HG02973 (cell line): ENCODE results near the gene GAP43.

Experiments
- ATAC-seq: cut with Tn5 transposase; IDR thresholded peaks from one replicate; pipeline ENCODE4 v1.9.1; 2021; ENCODE audit warnings: moderate library complexity; ENCODE audit not compliant: unreplicated experiment

GAP43 gene, protein sequence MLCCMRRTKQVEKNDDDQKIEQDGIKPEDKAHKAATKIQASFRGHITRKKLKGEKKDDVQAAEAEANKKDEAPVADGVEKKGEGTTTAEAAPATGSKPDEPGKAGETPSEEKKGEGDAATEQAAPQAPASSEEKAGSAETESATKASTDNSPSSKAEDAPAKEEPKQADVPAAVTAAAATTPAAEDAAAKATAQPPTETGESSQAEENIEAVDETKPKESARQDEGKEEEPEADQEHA

DNA sequence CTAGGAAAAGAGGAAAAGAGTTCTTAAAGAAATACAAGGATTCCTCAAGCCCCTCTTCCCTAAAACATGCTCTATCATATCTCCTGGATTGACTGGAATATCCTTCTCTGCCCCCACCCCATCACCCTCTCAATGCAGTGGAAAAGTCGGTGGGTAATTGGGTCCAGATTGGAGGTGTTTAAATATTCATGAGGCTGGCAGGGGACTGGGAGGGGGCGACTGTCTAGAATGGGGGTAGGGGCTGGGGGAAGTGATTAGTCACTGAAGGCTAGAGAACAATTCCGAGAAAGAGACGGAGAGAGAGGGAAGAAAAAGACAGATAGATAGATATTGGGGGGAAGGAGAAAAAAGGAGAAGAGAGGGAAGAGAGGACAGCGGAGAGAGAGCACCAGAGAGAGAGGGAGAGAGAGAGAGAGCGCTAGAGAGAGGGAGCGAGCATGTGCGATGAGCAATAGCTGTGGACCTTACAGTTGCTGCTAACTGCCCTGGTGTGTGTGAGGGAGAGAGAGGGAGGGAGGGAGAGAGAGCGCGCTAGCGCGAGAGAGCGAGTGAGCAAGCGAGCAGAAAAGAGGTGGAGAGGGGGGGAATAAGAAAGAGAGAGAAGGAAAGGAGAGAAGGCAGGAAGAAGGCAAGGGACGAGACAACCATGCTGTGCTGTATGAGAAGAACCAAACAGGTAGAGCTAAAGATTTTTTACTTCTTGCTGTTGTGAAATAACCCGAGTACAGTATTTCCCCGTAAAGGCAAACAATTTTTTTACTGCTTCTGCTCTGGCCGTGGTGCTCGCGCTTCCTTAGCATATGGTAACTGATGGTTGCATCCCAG, at the start of gene GAP43:
GAP43 (plus strand) TSS at position 467 of the 825 bp plus-strand sequence; CDS start at position 647, 180 bp downstream.
- no peak for ATAC-seq

DNA sequence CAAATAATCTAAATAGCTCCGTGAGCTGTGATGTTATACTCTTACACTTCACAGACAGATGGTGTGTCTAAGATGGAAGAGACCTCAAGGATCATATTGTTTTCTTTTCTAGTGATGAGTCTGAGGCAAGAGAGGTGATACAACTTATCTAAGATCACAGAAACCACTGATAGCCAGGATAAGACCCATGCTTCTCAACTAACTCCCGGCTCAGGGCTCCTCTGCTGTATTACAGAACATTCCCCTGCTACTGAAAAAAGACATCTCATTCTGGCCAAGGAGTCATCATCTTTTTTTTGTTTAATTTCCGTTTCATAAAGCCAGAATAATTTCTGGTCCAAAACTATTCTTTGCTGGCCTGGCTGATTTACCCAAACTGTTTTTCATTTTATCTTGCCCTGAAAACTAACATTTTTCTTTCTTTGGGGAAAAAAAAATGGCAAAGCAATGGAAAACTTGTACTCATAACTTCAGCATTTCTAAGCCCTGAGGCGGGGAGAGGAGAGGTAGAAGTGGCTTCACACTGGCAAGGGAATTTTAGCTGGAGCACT, 46.9 kb upstream of the GAP43 start:
- ATAC-seq, result no peak

DNA sequence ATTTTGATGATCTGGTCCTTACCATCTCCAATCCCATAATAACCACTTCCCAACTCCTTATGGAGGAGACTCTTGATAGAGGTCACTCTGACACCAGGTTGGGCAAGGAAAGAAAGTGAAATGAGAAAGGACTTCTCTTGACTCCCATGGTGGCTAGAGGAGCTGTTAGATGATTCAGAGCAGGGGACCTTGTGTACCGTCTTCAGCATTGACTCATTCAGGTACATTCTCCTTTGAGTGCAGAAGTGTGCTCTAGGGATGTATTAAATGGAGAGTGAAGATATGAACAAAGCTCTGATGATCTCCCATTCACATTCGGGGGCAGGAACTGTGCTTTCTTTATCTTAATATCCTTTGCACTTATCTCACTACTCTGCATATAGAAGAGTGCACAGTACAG, 46.3 kb upstream of the GAP43 start:
- no peak for ATAC-seq

DNA sequence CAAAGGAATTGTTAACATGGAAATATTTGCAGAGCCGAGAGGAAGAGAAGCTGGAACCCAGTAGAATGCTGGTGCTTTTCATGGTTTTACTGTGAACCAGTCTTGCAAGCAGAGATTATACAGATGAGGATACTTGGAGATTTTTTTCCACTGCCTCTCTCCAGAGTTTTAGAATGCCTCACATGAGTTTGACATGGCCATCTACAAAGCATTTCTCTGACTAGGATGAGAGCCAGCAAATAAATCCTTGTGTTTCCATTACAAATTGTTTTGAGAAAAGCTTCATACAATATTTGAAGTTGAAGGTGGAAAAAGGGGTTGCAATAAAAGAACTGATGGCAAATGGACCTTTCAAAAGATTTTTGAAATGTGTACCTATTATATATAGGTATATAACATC, 45.0 kb upstream of the GAP43 start:
- no peak for ATAC-seq

DNA sequence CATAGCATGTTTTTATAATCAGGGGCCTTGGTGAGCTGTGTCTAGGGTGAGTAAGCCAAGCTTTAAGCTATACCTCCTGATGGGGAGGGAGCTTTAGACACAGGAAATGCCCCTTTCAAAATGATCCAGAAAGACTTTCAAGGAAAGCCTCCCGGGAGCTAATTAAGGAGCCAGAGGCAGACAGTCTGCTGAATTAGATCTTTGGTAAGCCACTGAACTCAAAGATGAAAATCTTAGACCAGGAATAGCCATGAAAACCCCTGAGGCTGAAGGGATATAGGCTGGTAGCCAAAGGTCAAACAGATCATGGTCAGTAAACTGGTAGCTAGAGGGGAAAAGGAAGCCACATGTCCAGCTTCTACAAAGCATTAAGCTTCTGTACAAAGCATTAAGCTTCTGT, 42.7 kb upstream of the GAP43 start:
- no peak for ATAC-seq

DNA sequence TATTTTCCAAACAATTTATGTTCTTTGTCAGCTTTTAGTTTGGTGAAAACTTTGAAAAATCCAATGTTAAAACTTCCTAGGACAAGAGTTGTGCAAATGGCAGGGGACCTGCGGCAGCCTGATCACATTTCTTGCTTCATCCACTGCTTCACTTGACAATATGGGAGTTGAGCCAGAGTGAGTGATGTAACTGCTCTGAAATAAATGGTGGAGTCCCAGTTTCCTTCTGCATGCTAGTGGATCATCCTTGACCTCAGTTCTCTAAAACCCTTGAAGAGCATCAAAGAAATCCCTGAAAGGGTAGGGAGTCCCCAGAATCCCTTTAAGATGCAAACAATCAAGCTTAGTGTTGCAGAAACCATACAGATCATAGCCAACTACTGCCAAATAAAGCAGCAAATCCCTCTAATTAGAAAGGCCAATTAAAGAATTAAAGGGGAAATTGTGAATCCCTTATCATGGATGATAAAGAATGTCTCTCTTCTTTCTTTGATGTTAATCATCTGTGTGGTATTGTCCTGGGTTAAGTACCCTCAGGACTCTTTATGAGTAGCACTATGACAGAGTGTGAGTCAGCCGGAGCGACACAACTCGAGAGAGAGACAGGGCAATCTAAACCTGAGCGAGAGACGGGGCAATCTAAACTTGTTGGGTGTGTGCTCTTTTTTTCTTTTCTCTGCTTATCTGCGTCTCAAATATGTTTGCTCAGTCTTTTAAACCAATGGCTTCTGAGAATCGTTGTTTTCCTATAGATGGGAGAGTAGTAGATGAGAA, 41.8 kb upstream of the GAP43 start:
- ATAC-seq, result no peak

DNA sequence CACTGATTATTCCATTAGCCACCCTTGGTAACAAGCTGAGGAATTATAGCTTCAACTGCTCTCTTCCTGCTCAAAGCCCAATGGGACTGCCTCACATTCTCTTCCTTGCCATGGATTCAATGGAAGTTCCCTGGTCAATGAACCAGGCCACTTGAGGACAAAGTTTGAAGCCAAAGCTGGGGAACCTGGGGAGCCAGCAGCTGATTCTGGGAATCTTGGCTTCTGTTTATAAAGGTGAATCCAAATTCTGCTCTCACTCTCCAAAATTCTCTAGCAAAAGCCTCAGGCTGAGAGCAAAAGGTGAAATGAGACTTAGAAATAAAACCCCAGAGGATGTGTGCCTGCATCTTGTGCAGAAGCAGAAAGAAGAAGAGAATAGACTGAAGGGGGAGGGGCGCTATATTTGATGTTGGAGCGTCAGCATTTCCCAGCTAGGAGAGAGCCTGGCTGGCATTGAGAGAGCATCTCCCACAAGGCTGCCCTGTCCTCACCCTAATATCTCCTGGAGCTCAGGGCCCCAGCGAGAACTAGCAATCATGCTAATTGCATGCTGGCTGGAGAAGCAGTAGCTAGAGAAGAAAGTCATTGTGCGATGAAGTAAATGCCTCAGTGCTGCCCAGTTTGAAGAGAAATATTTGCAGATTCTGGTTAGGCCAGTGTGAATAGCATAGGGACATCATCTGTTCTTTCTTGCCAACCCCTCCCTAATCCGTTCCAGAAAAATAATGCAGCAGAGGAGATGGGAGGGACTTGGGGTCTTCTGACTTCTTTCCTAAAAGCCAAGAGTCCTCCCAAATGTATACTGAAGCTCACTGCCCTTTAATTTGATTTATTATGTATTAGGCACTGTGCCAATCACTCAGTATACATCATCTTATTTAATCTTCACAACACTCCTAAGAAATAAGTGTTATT, 34.9 kb upstream of the GAP43 start:
- ATAC-seq, result no peak

DNA sequence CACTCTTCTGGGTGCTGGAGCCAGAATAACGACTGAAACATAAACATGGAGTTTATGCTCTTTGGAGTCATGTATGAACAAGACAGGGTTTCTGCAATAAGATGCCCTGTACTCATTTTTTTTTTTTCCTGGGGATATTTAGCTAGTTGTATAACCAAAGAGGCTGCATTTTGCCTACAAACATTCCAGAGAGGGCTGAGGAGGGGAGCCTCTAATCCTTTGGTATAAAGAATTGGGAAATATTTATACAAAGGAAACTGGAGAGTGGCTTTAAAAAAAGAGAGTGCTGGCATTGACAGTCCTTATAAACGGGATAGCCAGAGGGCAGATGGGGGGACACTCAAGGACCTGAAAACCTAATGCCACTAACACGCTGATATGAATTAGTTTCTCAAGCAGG, 32.4 kb upstream of the GAP43 start:
- ATAC-seq, result no peak

DNA sequence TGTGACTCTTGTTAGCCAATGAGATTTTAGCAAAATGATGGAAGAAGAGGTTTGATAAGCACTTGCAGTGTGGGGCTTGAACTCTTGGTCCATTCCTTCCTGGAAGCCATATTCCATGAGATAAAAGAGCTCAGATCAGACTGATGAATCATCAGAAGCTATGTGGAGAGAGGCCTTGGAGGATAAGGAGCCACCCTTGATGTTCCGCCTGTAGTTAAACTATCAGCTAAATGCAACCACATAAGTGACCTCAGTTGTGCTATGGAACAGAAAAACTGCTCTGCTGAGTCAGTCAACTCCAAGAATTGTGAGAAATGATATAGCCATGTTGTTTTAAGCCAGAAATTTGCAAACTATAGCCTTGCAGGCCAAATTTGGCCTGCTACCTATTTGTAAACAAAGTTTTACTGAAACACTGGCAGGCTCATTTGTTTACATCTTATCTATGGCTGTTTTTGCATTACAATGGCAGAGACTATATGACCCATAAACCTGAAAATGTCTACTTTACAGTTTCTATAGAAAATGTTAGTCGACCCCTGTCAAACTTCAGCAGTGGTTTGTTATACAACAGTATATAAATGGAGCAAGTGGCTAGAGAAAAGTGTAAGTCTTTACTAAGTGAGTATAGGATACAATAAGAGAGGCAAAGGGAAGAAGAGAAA, 27.6 kb upstream of the GAP43 start:
- no peak for ATAC-seq

DNA sequence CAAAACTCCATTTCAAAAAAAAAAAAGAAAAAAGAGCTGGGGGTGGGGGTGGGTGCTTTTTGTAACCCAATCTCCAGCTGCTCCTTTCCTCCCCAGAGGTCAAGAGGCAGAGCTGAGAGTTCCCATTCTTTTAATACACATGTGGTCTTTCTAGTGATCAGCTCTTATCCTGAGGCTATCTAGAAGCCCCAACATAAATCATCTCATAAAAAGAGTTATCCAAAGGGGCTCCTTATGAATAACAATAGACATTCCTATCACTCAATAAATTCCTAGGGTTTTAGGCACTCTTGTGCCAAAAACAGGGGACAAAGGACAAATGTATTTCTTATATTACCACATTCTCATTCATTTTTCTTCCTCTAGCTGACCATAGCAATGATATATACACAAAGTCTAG, 25.1 kb upstream of the GAP43 start:
- no peak for ATAC-seq

DNA sequence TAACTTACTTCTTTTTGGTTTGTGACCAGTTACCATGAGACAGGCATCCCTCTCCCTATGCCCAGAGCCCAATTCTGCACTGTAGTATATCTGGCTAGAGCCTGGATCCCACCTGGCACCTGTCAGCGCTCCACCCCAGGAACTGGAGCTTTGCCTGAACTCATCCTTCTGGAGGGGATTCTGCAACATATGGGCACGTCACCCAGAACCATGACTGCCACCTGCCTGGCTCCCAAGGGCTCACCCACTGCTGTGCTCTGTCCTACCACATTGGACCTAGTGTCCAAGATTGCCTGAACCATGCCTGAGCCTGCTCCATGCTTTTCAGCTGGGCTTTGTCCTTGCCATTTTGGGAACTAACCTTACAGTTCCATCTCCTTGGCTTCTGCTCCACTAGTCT, 21.1 kb upstream of the GAP43 start:
- ATAC-seq, result no peak

DNA sequence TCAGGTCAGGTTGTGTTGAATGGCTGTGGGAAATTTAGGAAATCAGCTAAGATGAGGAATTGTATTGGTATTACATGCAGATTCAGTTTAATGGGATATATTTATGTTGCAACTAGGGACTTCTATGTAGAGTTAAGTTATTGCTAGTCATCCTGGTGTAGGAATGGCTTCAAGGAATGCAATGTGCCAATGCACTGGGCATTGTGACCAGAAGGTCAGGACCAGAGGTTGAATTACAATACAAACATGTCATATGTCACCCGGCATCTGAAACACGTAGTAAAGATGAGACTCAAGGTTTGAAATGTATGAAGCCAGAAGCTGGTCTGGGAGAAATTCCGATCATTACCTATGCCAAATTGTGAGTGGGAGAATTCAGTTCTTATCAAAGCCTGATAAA, 11.7 kb upstream of the GAP43 start:
- ATAC-seq, result no peak

DNA sequence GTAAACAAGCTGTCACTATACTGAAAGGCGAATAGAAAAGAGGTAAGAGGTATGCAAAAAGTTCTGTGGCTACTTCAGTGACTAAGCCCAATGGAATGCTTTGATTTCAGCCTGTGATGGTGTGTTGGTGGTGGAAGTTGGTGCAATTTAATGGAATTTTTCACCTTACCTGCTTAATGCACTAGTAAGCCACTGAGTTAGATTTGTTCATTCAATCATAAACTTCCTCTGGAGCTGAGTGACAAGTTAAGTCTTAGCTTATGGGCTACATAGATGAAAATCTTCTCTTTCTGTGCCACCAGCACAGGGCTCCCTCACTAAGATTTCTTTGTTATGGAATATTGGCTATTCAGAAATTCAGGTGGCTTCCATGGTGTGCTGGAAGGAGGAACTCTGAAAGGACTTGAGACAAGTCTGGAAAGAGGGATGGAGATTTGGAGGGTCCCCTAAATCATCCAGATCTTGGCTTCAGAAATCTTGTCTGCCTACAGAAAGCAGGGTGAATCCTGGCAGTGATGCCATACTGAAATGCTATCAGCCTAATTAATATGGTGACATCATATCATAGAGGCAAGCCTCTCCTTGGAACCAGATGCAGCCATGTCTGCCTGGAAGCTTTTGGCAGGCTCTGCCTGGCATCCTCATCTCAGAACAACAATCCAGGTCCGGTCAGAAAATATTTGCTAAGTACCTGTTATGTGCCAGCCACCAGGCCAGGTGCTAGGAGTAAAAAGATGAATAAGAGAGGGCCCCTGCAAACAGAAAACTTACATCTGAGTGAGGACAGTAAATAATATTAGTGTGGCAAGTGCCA, 8.1 kb upstream of the GAP43 start:
- no peak for ATAC-seq

DNA sequence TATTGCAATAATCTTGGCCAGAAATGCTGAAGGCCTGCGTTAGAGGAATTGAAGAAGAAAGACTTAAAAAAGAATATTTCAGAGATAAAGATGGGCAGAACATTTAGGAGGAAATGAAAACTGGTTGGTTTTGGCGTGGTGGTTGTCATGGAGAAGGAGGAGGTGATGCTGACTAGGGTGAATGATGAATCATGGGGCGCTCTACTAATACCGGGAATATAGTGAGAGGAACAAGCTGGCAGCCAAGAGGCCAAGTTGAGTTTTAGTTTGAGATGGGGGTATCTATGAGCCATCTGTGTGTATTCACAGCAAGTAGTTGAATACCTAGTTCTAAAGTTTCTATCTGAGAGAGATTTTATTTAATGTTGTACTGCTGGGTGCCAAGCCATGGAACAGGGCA, 6.8 kb upstream of the GAP43 start:
- ATAC-seq, result no peak

DNA sequence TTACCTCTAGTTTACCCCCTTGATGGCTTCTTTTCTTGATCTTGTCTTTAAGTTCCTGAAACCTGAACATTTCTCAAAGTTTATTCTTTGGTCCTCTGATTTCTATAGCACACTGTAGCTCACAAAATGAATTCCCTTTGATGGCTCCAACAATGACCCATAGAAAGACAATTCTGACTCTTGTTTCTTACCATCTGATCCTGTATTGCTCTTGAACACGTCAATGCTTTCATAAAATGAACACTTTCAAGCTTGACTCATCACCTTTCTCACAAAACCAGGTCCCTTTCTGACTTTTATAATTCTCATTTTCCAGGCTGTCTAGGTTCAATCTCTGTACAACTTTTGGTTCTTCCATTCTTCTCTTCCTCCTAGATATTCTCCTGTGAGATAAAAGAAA, 5.7 kb upstream of the GAP43 start:
- no peak for ATAC-seq

DNA sequence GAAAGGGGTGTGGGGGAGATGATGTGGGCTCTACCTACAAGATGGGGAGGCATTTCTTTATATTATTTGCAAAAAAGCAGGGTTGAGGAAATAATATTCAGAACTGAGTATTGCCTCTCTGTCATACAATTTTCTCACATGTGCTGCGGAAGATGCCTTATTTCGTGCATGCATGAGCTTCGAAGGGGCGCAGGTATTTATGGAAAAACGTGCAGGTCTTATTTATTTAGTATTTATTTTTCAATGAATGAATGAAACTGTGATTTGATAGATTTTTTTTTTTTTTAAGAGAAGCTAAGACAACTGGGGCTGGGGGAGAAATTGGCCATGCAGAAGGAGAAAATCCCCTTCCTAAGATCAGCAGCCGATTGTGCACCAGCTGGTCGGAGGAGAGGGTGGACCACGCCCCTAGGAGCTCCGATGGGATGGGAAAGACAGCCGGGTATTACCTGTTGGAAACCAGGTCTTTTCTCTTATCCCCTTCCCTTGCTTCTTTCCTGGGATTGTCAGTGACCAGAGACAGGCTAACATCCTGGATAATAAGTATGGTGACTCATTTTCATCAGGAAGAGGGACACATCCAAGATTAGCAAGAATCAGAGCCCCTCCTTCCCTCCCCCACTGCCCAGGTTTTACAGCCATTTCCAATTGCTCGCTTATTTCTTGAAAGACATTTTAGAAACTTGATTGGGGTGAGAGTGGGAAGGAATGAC, 875 bp downstream of the GAP43 start:
- ATAC-seq, result no peak

DNA sequence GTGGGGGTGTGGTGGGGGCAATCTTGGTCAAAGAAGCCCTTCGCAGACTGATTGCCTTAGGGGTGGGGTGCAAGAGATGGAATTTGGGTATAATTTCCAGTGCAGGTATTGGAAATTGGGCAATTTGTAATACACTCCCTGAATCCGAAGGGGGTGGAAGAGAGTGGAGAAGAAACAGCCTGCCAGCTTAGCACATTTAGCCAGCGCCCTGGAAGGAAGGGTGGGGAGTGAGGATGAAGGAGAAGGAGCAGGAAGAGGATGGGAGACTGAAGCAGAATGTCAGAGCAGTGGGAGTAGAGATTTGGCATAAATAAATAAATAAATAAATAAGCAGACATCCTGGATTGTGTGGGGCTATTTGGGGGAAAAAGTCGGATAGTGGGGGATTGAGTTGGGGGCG, 1.6 kb downstream of the GAP43 start:
- no peak for ATAC-seq

DNA sequence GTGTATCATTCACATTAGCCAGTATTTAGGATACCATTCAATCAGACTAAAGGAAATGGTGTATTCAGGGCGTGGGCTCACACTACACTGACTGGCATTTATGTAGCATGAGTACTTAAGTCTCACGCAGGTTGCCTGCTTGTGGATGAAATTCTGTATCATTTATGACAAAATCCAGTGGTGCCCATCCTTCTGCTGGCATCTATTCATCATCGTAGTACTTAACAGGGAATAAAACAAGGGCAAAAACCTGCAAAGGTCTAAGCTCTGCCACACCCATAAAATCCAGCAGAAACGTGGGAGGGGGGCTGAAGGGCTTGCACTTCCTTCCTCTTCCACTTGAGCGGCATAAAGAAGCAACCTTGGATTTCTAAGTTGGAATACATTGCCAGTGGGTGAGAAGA, 2.7 kb downstream of the GAP43 start:
- no peak for ATAC-seq

DNA sequence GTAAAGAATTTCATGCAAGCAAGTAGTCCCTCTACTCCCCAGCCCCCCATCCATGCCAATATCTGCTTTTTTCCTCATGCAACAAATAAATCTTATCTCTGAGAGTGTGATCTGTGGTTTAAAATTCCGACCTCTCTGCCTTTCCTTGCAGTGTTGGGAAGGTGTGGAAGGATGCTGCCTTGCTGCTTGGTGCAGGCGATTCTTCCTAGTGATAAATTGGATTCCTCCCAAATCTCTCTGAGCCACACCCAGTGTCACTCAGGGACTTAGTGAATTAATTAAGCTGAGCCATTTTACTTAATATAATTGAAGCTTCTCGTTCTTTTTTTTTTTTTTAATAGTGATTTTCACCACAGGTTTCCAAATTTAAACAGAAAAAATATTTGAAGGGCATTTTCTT, 3.4 kb downstream of the GAP43 start:
- no peak for ATAC-seq
